Loucy (cell line): ENCODE data around the gene TUBB3.

Experiments
- H2AFZ ChIP-seq: fragments of 200-600 bp; sonication (generic); 2 replicates; pipeline ENCODE4 v1.6.0; 2016; ENCODE audit warnings: antibody characterized with exemption, mild to moderate bottlenecking, low read length, moderate library complexity
- H3F3A ChIP-seq: fragments of 200-600 bp; 2 replicates; pipeline ENCODE4 v1.6.0; 2016; ENCODE audit warnings: antibody characterized with exemption, low read depth, mild to moderate bottlenecking
- H3K27me3 ChIP-seq: fragments of 200-600 bp; sonication (generic); 2 replicates; pipeline ENCODE4 v1.6.1; 2014; ENCODE audit warnings: low read length, mild to moderate bottlenecking; ENCODE audit not compliant: insufficient read depth, poor library complexity, severe bottlenecking
- H3K36me3 ChIP-seq: fragments of 200-600 bp; sonication (generic); 2 replicates; pipeline ENCODE4 v1.6.1; 2016; ENCODE audit warnings: low read length; ENCODE audit not compliant: insufficient read depth
- H3K4me1 ChIP-seq: fragments of 200-600 bp; sonication (generic); 2 replicates; pipeline ENCODE4 v1.5.1; 2014; ENCODE audit warnings: low read length, mild to moderate bottlenecking; ENCODE audit not compliant: insufficient read depth, poor library complexity, severe bottlenecking
- H3K4me2 ChIP-seq: fragments of 200-600 bp; sonication (generic); 2 replicates; pipeline ENCODE4 v1.6.0; 2014; ENCODE audit warnings: antibody characterized with exemption, low read length, low read depth, mild to moderate bottlenecking; ENCODE audit not compliant: poor library complexity, severe bottlenecking
- H3K4me3 ChIP-seq: fragments of 200-600 bp; sonication (generic); 2 replicates; pipeline ENCODE4 v1.5.1; 2014; ENCODE audit warnings: low read length, mild to moderate bottlenecking, mixed read lengths; ENCODE audit not compliant: poor library complexity, severe bottlenecking
- H3K79me2 ChIP-seq: fragments of 200-600 bp; sonication (generic); 2 replicates; pipeline ENCODE4 v1.6.1; 2014; ENCODE audit warnings: low read length; ENCODE audit not compliant: insufficient read depth
- H3K9ac ChIP-seq: fragments of 200-600 bp; sonication (generic); 2 replicates; pipeline ENCODE4 v1.6.0; 2014; ENCODE audit warnings: mild to moderate bottlenecking, low read depth, low read length, moderate library complexity; ENCODE audit not compliant: poor library complexity, severe bottlenecking
- H3K9me2 ChIP-seq: fragments of 200-600 bp; sonication (generic); replicated peaks from 2 replicates; pipeline ENCODE4 v1.6.1; 2016; ENCODE audit warnings: low read depth, low read length, mixed read lengths
- H3K9me3 ChIP-seq: fragments of 200-600 bp; sonication (generic); 2 replicates; pipeline ENCODE4 v1.6.1; 2014; ENCODE audit warnings: mild to moderate bottlenecking, antibody characterized with exemption, low read length, low read depth; ENCODE audit not compliant: insufficient read depth
- H4K20me1 ChIP-seq: fragments of 200-600 bp; sonication (generic); 2 replicates; pipeline ENCODE4 v1.6.0; 2014; ENCODE audit warnings: antibody characterized with exemption, low read length, mild to moderate bottlenecking; ENCODE audit not compliant: insufficient read depth, poor library complexity, severe bottlenecking
- EZH2phosphoT487 ChIP-seq: fragments of 200-600 bp; IDR thresholded peaks from 2 replicates; pipeline ENCODE4 v1.6.1; 2018; ENCODE audit warnings: antibody characterized with exemption, mild to moderate bottlenecking, moderate library complexity, borderline replicate concordance
- TF ChIP-seq, protein P1 (sequence below): fragments of 200-600 bp; sonication (generic); conservative IDR thresholded peaks from 2 replicates; pipeline ENCODE4 v1.5.1; 2014; ENCODE audit warnings: mild to moderate bottlenecking, antibody characterized with exemption, low read length

Gene TUBB3

DNA sequence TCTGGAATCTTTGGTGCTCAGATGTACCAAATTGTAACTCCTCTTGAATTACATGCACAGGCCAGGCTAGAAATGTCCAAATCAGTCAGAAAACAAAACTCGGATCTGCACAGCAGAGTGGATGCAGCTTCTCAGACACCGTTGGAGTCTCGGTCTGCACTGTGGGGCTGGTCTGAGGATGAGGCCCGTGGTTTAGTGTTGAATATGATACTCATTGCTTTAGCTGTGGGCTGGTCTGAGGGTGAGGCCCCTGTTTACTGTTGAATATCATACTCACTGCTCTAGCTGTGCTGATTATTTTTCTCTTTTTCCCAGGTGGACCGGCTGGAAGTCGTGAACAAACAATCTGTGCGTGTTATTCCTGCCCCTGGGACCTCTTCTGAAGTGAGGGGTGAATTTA is 61.1 kb downstream of the TUBB3 start:
- Histone ChIP-seq H2AFZ (no peak overlapping the region), H3K4me1 (no peaks in the 10 kb centered on the region), H3K79me2 (no peaks in the 10 kb centered on the region), H3K9me3 (no peaks in the 10 kb centered on the region), H3K4me2 (no peak overlapping the region), H3K4me3 (no peak overlapping the region), H3F3A (no peaks in the 10 kb centered on the region), H3K27me3 (no peaks in the 10 kb centered on the region), H4K20me1 (no peaks in the 10 kb centered on the region), H3K36me3 (peaks cover 7% of the 10 kb centered on the region; the same call in 1 of the 2 replicates), H3K9me2 (no peaks in the 10 kb centered on the region), H3K9ac (no peak overlapping the region)
- TF ChIP-seq, protein P1, sequence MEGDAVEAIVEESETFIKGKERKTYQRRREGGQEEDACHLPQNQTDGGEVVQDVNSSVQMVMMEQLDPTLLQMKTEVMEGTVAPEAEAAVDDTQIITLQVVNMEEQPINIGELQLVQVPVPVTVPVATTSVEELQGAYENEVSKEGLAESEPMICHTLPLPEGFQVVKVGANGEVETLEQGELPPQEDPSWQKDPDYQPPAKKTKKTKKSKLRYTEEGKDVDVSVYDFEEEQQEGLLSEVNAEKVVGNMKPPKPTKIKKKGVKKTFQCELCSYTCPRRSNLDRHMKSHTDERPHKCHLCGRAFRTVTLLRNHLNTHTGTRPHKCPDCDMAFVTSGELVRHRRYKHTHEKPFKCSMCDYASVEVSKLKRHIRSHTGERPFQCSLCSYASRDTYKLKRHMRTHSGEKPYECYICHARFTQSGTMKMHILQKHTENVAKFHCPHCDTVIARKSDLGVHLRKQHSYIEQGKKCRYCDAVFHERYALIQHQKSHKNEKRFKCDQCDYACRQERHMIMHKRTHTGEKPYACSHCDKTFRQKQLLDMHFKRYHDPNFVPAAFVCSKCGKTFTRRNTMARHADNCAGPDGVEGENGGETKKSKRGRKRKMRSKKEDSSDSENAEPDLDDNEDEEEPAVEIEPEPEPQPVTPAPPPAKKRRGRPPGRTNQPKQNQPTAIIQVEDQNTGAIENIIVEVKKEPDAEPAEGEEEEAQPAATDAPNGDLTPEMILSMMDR, result no peak
- TF ChIP-seq EZH2phosphoT487, result no peak

DNA sequence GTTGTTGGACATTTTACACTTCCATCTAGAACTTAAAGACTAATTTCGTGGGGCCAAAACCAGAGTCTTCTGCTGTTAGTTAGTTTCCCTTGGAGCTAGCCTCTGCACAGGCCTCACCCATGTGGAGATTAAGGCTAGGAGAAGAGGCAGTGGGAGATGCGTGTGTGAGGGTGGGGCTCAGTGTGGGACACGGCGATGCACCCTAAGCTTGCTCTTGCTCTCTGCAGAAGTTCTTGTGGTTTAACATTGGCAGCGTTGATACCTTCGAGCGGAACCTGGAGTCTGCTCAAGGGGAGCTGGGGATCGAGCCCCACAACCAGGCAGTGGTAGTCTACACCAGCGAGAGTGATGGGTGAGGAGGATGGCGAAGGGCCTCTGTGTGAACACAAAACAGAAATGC is 62.1 kb downstream of the TUBB3 start:
- TF ChIP-seq, protein P1, result no peak
- no peak for TF ChIP-seq EZH2phosphoT487
- no peak overlapping the region for H3K4me2 ChIP-seq
- no peak overlapping the region for H3K9ac ChIP-seq
- no peak overlapping the region for H3K4me3 ChIP-seq
- no peak overlapping the region for H2AFZ ChIP-seq
- no peaks in the 10 kb centered on the region for H3K79me2 ChIP-seq
- H4K20me1 ChIP-seq, result no peaks in the 10 kb centered on the region
- no peaks in the 10 kb centered on the region for H3K27me3 ChIP-seq
- H3F3A ChIP-seq, result no peaks in the 10 kb centered on the region
- peaks cover 6% of the 10 kb centered on the region; the same call in 1 of the 2 replicates for H3K36me3 ChIP-seq
- no peaks in the 10 kb centered on the region for H3K9me2 ChIP-seq
- H3K9me3 ChIP-seq, result no peaks in the 10 kb centered on the region
- H3K4me1 ChIP-seq, result no peaks in the 10 kb centered on the region
